H9 (cell line): ENCODE measurements around the gene C9orf152. TPM values are rescaled to one million over a fixed set of nuclear protein-coding genes. Genes with fewer than 3 reads are reported as not detected.

Experiments used
- DNase-seq: peaks from one replicate; pipeline ENCODE4 v3.0.0-alpha.2; 2017
- H2AFZ ChIP-seq: one replicate; pipeline ENCODE4 v1.6.1; 2013; ENCODE audit warnings: mild to moderate bottlenecking, low read length, control low read depth, moderate library complexity
- H2AK5ac ChIP-seq: 2 replicates; pipeline ENCODE4 v1.6.1; 2013; ENCODE audit warnings: low read length, control low read depth, mixed read lengths; ENCODE audit not compliant: insufficient read length
- H2BK120ac ChIP-seq: one replicate; pipeline ENCODE4 v1.6.1; 2013; ENCODE audit warnings: low read depth, mild to moderate bottlenecking, low read length, control low read depth, inconsistent platforms; ENCODE audit not compliant: poor library complexity, severe bottlenecking
- H2BK12ac ChIP-seq: 2 replicates; pipeline ENCODE4 v1.6.1; 2013; ENCODE audit warnings: low read length, control low read depth, mixed read lengths, low read depth; ENCODE audit not compliant: insufficient read length
- H2BK15ac ChIP-seq: 2 replicates; pipeline ENCODE4 v1.6.1; 2013; ENCODE audit warnings: low read depth, low read length, control low read depth
- H2BK20ac ChIP-seq: one replicate; pipeline ENCODE4 v1.6.1; 2013; ENCODE audit warnings: low read depth, mild to moderate bottlenecking, low read length, control low read depth, inconsistent platforms; ENCODE audit not compliant: poor library complexity, severe bottlenecking
- H2BK5ac ChIP-seq: 2 replicates; pipeline ENCODE4 v1.6.1; 2013; ENCODE audit warnings: low read length, control low read depth, mixed read lengths; ENCODE audit not compliant: insufficient read length
- H3K14ac ChIP-seq: 2 replicates; pipeline ENCODE4 v1.6.1; 2013; ENCODE audit warnings: low read length, control low read depth; ENCODE audit not compliant: insufficient read depth
- H3K18ac ChIP-seq: 2 replicates; pipeline ENCODE4 v1.6.1; 2013; ENCODE audit warnings: low read depth, mild to moderate bottlenecking, mixed read lengths, low read length, control low read depth; ENCODE audit not compliant: insufficient read length
- H3K23ac ChIP-seq: 2 replicates; pipeline ENCODE4 v1.6.1; 2013; ENCODE audit warnings: low read length, control low read depth, mixed read lengths, low read depth; ENCODE audit not compliant: insufficient read length
- H3K23me2 ChIP-seq: 2 replicates; pipeline ENCODE4 v1.6.1; 2013; ENCODE audit warnings: low read depth, mild to moderate bottlenecking, mixed read lengths, low read length, control low read depth; ENCODE audit not compliant: insufficient read length, poor library complexity, severe bottlenecking
- H3K27ac ChIP-seq: 2 replicates; pipeline ENCODE4 v1.5.1; 2013; ENCODE audit warnings: low read length, control low read depth, mixed read lengths, low read depth; ENCODE audit not compliant: insufficient read length
- H3K27me3 ChIP-seq: 2 replicates; pipeline ENCODE4 v1.6.1; 2013; ENCODE audit warnings: low read length, control low read depth, inconsistent platforms; ENCODE audit not compliant: insufficient read depth
- H3K4ac ChIP-seq: 2 replicates; pipeline ENCODE4 v1.6.1; 2013; ENCODE audit warnings: low read depth, mild to moderate bottlenecking, control low read depth, inconsistent platforms, low read length, moderate library complexity
- H3K4me1 ChIP-seq: 2 replicates; pipeline ENCODE4 v1.6.1; 2013; ENCODE audit warnings: low read length, control low read depth, inconsistent platforms; ENCODE audit not compliant: insufficient read depth
- H3K4me2 ChIP-seq: 2 replicates; pipeline ENCODE4 v1.6.1; 2013; ENCODE audit warnings: low read length, control low read depth, mixed read lengths; ENCODE audit not compliant: insufficient read length, insufficient read depth
- H3K56ac ChIP-seq: 2 replicates; pipeline ENCODE4 v1.6.1; 2013; ENCODE audit warnings: low read depth, mild to moderate bottlenecking, mixed read lengths, low read length, control low read depth; ENCODE audit not compliant: insufficient read length
- H3K79me1 ChIP-seq: 2 replicates; pipeline ENCODE4 v1.6.1; 2013; ENCODE audit warnings: low read depth, mild to moderate bottlenecking, moderate library complexity, low read length, control low read depth, inconsistent platforms; ENCODE audit not compliant: insufficient read depth, poor library complexity, severe bottlenecking
- H3K79me2 ChIP-seq: 2 replicates; pipeline ENCODE4 v1.6.1; 2013; ENCODE audit warnings: low read length, control low read depth, inconsistent platforms; ENCODE audit not compliant: insufficient read depth
- H3K9ac ChIP-seq: 2 replicates; pipeline ENCODE4 v1.6.1; 2013; ENCODE audit warnings: low read length, control low read depth, mixed read lengths; ENCODE audit not compliant: insufficient read length; ENCODE audit errors: extremely low read depth
- H3K9me3 ChIP-seq: one replicate; pipeline ENCODE4 v1.6.1; 2013; ENCODE audit warnings: low read depth, low read length, inconsistent platforms; ENCODE audit not compliant: control insufficient read depth
- H3T11ph ChIP-seq: one replicate; pipeline ENCODE4 v1.6.1; 2013; ENCODE audit warnings: mild to moderate bottlenecking, low read length, control low read depth, inconsistent platforms
- H4K20me1 ChIP-seq: one replicate; pipeline ENCODE4 v1.6.1; 2013; ENCODE audit not compliant: control insufficient read depth, insufficient read length, insufficient read depth
- H4K5ac ChIP-seq: 2 replicates; pipeline ENCODE4 v1.6.1; 2013; ENCODE audit warnings: low read depth, mild to moderate bottlenecking, mixed read lengths, low read length, control low read depth; ENCODE audit not compliant: insufficient read length
- H4K8ac ChIP-seq: replicated peaks from 2 replicates; pipeline ENCODE4 v1.6.1; 2013; ENCODE audit warnings: low read length, control low read depth, mixed read lengths, low read depth; ENCODE audit not compliant: insufficient read length
- H4K91ac ChIP-seq: 2 replicates; pipeline ENCODE4 v1.6.1; 2013; ENCODE audit warnings: low read depth, mild to moderate bottlenecking, moderate library complexity, mixed read lengths, low read length, control low read depth; ENCODE audit not compliant: insufficient read length
- H3K27ac Mint-ChIP-seq, 3 experiments: 2 replicates in 2 of 3; 3 replicates in 1 of 3; pipeline ENCODE4 v1.8.0; 2020 to 2021; ENCODE audit warnings: mixed read lengths in 3 of 3, mild to moderate bottlenecking in 1 of 3, moderate library complexity in 1 of 3
- H3K27me3 Mint-ChIP-seq: 2 replicates; pipeline ENCODE4 v1.8.0; 2021; ENCODE audit warnings: low read depth, mild to moderate bottlenecking, moderate library complexity, mixed read lengths
- H3K36me3 Mint-ChIP-seq, 3 experiments: 2 replicates in 2 of 3; 3 replicates in 1 of 3; pipeline ENCODE4 v1.8.0; 2020 to 2021; ENCODE audit warnings: low read depth in 3 of 3, mixed read lengths in 3 of 3; ENCODE audit not compliant: insufficient read depth in 1 of 3
- H3K4me1 Mint-ChIP-seq, 2 experiments: 2 replicates each; pipeline ENCODE4 v1.8.0; 2020; ENCODE audit warnings: mixed read lengths in 2 of 2
- H3K4me3 Mint-ChIP-seq, 2 experiments: 2 replicates in 1 of 2; 3 replicates in 1 of 2; pipeline ENCODE4 v1.8.0; 2020 to 2021; ENCODE audit warnings: mild to moderate bottlenecking in 2 of 2, mixed read lengths in 2 of 2, moderate library complexity in 1 of 2
- H3K9me3 Mint-ChIP-seq, 2 experiments: 2 replicates in 1 of 2; 3 replicates in 1 of 2; pipeline ENCODE4 v1.8.0; 2020; ENCODE audit warnings: mild to moderate bottlenecking in 2 of 2, mixed read lengths in 2 of 2, moderate library complexity in 1 of 2
- CTCF ChIP-seq: fragments of 200-600 bp; sonication (generic); conservative IDR thresholded peaks from 3 replicates; pipeline ENCODE4 v1.8.0; 2021; ENCODE audit warnings: antibody characterized with exemption, mild to moderate bottlenecking
- WGBS: extraction: QIAGEN DNeasy Blood & Tissue Kit; methylation state at CpG from one replicate; pipeline ENCODE4 v1.1.7; 2013; ENCODE audit warnings: missing lambda C conversion rate, low lambda C conversion rate, mixed read lengths; ENCODE audit not compliant: insufficient read length; ENCODE audit errors: extremely low coverage; 5-methylcytosine and 5-hydroxymethylcytosine counted together
- total RNA-seq: library from RNA; stranded (reverse); gene quantifications from 2 replicates; pipeline ENCODE4 v1.2.1, GENCODE V29; 2021

C9orf152 gene
- total RNA-seq, 1 experiment from 2014 or later = not detected

- H3K27ac Mint-ChIP-seq = no peak overlapping the region
- Histone ChIP-seq H4K20me1 (no peaks in the 10 kb centered on the region), H3T11ph (no peak overlapping the region), H3K27me3 (no peaks in the 10 kb centered on the region), H4K91ac (no peak overlapping the region), H2BK12ac (no peak overlapping the region), H3K9me3 (no peaks in the 10 kb centered on the region), H3K4me2 (no peak overlapping the region), H2BK20ac (no peak overlapping the region), H3K56ac (no peak overlapping the region), H3K27ac (no peak overlapping the region), H3K79me2 (no peaks in the 10 kb centered on the region; the same call in 1 of the 2 replicates), H3K79me1 (no peaks in the 10 kb centered on the region), H3K4me1 (peaks cover 4% of the 10 kb centered on the region; the same call in 1 of the 2 replicates), H2BK120ac (no peak overlapping the region), H3K4ac (no peak overlapping the region), H3K18ac (no peak overlapping the region), H3K9ac (no peak overlapping the region), H2BK5ac (no peak overlapping the region), H2AFZ (no peak overlapping the region), H3K23ac (no peak overlapping the region), H3K23me2 (no peaks in the 10 kb centered on the region), H4K5ac (no peak overlapping the region), H2AK5ac (no peak overlapping the region), H2BK15ac (no peak overlapping the region), H4K8ac (no peak overlapping the region), H3K14ac (no peak overlapping the region)
- H3K4me3 Mint-ChIP-seq = no peak overlapping the region
- no peaks in the 10 kb centered on the region; a peak in 1 of 5 replicates for H3K9me3 Mint-ChIP-seq
- peaks cover 7% of the 10 kb centered on the region; the same call in 1 of the 2 replicates for H3K27me3 Mint-ChIP-seq
- no peak for DNase-seq
- H3K36me3 Mint-ChIP-seq = peaks cover 4 to 12% (median 8%) of the 10 kb centered on the region in 3 experiments; a peak in 4 of 7 replicates
- peaks cover 19 to 25% of the 10 kb centered on the region in 2 experiments for H3K4me1 Mint-ChIP-seq
- no peak for TF ChIP-seq CTCF
- no CpG with 5 or more reads among the region's 4 CpGs for WGBS
Observed at GRCh38 chr9:110156902-110157301, 51.1 kb downstream of the C9orf152 start.
